Activated gamma-delta T cell treated with anti-CD3 and anti-CD28 coated beads, Interleukin-2, amount 50 U/mL, for 16 hours (primary cell): ENCODE results near the gene AKT3.
"Not testable (repeated sequence)": the region's sequence is repeated elsewhere in the genome, so short reads cannot be mapped to it uniquely, and the experiment has no call there.

Source experiments
- DNase-seq: peaks from one replicate; pipeline ENCODE4 v3.0.0-alpha.2; 2020; ENCODE audit warnings: low read depth

Gene AKT3

DNA sequence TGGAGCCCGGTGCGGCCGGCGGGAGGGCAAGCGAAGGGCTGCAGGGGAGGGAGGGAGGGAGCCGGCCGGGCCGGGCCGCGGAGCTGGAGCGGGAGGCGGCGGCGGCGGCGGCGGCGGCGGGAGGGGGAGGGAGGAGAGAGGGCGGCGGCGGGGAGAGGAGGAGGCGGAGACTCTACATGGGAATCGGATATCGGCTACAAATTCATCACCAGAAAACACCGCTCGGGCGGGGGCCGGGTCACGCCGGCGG, at the start of gene AKT3:
Gene AKT3 (minus strand): TSS at position 42 of the 250 bp plus-strand sequence. CDS start 7,073 bp downstream, outside the sequence.
- no peak for DNase-seq

GRCh38 chr1:243898278-243898677, 48.2 kb upstream of the AKT3 start:
- DNase-seq, result no peak

DNA sequence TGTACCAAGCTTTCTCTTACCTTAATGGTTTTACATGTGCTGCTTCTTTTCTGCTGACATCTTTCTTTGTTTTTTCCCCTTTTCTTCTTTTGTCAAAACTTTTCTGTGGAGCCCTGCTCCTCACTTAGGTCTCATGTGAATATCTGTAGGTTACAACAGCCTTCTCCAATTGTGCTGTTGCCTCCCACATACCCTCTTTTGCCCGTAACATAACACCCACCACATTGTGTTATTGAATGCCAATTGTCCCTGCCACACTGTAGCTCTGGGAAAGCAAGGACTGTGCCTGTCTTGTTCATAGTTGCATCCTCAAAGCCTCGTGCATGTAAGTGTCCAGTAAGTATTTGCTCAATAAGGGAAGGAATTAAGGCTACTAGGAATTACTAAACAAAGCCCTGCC, 46.3 kb upstream of the AKT3 start:
- no peak for DNase-seq

DNA sequence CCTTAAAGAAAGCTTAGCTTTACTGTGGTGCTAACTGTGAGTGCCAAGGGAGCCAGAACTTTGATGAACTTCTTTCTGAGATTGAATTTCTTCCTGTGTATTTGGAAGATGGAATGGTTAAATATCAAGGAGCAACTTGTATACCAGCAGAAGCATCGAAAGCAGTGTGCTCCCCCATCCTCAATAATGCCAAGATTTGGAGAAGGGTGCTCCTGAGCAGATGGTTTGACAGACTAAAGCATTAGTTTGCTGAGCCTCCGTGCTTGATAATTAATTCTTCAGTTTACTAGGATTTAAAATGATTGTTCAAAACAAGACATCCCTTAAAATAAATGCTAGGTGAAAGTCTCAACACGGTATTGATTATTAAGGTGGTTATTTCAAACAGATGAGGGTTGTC, 42.4 kb upstream of the AKT3 start:
- no peak for DNase-seq

- DNase-seq, result no peak
Measured at GRCh38 chr1:243890576-243890975, 40.5 kb upstream of the AKT3 start.

GRCh38 chr1:243885806-243886205, 35.8 kb upstream of the AKT3 start:
- no peak for DNase-seq

- no peak for DNase-seq
Measured at GRCh38 chr1:243884603-243885002, 34.6 kb upstream of the AKT3 start.

- DNase-seq, result no peak
Measured at GRCh38 chr1:243883551-243883950, 33.5 kb upstream of the AKT3 start.

GRCh38 chr1:243882276-243882675, 32.2 kb upstream of the AKT3 start:
- DNase-seq, result no peak

DNA sequence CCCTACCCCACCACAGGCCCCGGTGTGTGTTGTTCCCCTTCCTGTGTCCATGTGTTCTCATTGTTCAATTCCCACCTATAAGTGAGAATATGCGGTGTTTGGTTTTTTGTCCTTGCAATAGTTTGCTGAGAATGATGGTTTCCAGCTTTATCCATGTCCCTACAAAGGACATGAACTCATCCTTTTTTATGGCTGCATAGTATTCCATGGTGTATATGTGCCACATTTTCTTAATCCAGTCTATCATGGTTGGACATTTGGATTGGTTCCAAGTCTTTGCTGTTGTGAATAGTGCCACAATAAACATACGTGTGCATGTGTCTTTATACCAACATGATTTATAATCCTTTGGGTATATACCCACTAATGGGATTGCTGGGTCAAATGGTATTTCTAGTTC, 27.0 kb upstream of the AKT3 start:
- DNase-seq, result not testable (repeated sequence)

DNA sequence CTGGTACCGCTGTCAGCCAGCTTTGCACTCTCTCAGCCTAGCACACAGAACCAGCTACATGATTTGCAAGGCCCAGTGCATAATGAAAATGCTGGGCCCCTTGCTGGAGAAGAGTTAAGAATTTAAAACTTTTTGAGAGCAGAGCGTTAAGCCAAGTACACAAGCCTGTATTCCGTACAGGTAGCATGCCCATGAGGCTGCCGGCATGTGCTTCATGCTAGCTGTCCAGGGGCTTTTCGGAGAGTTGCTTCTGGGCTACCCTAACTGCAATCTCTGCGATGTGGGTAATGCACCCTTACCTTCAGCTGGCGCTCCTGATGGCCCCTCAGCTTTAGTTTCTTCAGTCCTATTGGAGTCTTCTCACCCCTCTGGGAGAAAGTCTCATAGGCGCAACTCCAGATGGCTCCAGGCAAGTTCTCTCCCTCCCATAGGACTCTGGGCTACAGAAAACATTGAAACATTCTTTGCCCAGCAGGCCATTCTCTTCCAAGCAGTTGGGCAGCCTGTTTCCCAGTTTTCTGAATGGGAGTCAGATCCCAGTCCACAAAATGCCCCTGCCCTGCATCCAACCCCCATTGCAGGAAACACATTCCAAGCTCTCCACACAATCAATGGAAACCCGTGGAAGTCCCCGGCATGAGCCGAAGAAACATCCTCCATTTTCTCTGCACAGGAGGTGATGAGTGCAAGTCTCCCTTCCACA, 5.7 kb upstream of the AKT3 start:
- DNase-seq, result no peak

GRCh38 chr1:243851765-243852164, 1.7 kb upstream of the AKT3 start:
- DNase-seq, result no peak

- DNase-seq, result no peak
Measured at GRCh38 chr1:243851257-243851756, 1.3 kb upstream of the AKT3 start.

- DNase-seq, result peak; percentile 80
Measured at GRCh38 chr1:243850452-243851256, 611 bp upstream of the AKT3 start.

GRCh38 chr1:243849421-243850201, 432 bp downstream of the AKT3 start:
- peak; percentile 76 for DNase-seq

DNA sequence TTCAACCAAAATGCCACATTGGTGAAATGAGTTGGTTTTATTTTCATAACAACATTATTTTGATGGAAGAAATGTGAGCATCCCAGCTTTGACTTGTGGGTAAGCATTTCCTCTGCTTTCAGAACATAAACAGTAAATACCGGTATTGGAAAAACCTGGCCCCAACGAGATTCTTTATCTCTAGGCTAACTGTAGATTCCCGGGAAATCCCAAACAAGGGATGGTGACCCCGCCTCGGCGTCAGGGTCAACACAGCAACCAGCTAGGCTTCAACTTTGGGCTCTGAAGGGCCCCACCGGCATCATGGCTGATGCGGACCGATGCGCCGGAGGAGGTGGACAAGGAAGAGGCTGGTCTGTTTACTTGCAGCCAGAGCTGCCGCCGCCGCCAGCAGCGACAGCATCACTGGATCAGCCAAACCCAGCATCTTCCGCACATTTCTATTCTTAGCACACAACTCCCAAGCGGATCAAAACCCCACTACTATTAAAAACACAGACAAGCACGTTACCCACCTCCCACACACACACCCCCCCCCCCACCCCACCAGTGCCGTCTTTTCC, 1.1 kb downstream of the AKT3 start:
- peak; percentile 30 for DNase-seq

DNA sequence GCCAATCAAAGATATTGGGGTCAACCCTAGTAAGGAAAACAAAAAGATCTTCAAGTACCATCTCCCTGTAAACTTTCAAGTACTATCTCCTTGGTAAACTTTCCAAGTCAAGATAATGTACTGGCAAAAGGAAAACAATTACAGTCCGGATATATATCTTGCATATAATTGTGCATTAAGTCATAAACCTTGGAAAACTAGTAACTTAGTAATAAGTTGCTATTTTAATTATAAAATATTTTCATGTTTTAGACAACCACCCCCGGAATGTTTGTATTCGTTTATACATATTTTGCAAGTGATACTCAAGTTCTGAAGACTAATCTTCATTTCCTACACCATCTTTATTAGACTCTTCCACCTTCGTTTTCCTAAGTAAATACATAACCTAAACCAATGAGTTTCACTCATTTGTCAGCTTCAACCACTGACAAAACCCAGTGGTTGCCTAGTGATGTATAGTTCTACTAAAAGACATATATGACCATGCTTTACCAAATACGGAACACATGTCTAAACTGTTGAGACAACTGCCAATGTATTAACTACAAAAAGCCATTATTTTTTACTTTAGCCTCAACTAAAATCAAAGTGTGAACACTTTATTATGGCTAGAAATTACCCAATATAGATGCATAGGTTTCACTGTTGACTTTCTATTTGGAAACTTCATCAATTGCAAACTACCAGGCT, 1.7 kb downstream of the AKT3 start:
- no peak for DNase-seq

- no peak for DNase-seq
Measured at GRCh38 chr1:243846761-243847160, 3.3 kb downstream of the AKT3 start.

DNA sequence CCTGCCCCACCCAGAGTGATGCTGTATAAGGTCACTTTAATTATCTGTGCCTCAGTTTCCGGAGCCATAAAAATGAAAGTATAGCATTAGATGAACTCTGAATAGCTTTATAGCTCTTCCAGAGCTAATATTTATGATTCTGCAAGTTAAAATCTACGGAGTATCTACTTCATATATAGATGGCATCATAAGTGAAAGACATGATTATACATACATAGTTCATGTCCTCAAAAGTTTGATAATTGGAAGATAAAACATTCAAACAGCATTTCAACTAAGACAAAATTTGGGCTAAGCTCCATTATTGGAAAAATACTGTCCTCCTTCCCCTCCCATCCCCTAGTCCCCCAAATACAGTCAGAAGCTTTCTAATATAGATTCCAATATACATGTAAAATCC, 4.2 kb downstream of the AKT3 start:
- no peak for DNase-seq

DNA sequence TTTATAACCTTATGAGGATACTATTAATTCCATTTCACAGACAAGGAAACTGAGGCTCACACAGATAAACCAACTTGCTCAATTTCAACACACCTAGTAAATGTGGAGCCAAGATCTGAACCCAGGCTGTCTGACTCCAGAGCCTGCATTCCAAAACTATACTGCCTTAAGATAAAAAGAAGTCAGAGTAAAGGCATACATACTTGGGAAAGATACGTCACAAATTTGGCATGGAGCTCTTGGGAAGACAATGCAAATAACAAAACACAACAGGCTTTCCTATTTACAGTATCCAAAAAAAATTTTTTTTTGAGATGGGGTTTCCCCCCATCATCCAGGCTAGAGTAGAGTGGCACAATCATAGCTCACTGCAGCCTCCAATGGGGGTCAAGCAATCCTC, 5.9 kb downstream of the AKT3 start:
- DNase-seq, result no peak

GRCh38 chr1:243842978-243843511, 7.0 kb downstream of the AKT3 start:
- no peak for DNase-seq

GRCh38 chr1:243842161-243842560, 7.9 kb downstream of the AKT3 start:
- no peak for DNase-seq
